CD14-positive monocyte (primary cell): ENCODE measurements around the gene MPRIP. TPM values are rescaled to one million over a fixed set of nuclear protein-coding genes. Genes with fewer than 3 reads are reported as not detected.

Experiments
- DNase-seq, 3 donors: peaks; one replicate each; pipeline ENCODE4 v3.0.0-alpha.2; 2011 to 2022
- H2AFZ ChIP-seq: 2 replicates; pipeline ENCODE4 v1.6.0; 2012; ENCODE audit warnings: mild to moderate bottlenecking, low read depth, low read length, inconsistent platforms; ENCODE audit not compliant: insufficient read depth, poor library complexity, severe bottlenecking
- H3K27ac ChIP-seq, 2 donors: 1 replicate in 1 of 2; 2 replicates in 1 of 2; pipeline ENCODE4 v1.5.1; 2012 to 2013; ENCODE audit warnings: low read length in 2 of 2, control low read depth in 1 of 2, inconsistent platforms in 1 of 2, low read depth in 1 of 2, mild to moderate bottlenecking in 1 of 2
- H3K27me3 ChIP-seq, 2 donors: one replicate each; pipeline versions ENCODE4 v1.6.0 to v1.6.1; 2011 to 2013; ENCODE audit warnings: low read length in 2 of 2; ENCODE audit not compliant: control insufficient read depth in 2 of 2, insufficient read depth in 2 of 2
- H3K36me3 ChIP-seq, 2 donors: replicated peaks in 1 of 2; 1 replicate in 1 of 2; 2 replicates in 1 of 2; pipeline versions ENCODE4 v1.5.1 to v1.6.1; 2012 to 2013; ENCODE audit warnings: low read length in 2 of 2, control low read depth in 1 of 2, inconsistent platforms in 1 of 2, mild to moderate bottlenecking in 1 of 2; ENCODE audit not compliant: insufficient read depth in 2 of 2, control insufficient read depth in 1 of 2
- H3K4me1 ChIP-seq, 2 donors: 1 replicate in 1 of 2; 2 replicates in 1 of 2; pipeline versions ENCODE4 v1.5.1 to v1.6.1; 2012 to 2013; ENCODE audit warnings: low read length in 2 of 2, control low read depth in 1 of 2, inconsistent platforms in 1 of 2, mild to moderate bottlenecking in 1 of 2, moderate library complexity in 1 of 2; ENCODE audit not compliant: insufficient read depth in 2 of 2, control insufficient read depth in 1 of 2
- H3K4me2 ChIP-seq: replicated peaks from 2 replicates; pipeline ENCODE3; 2012; ENCODE audit warnings: low read length, moderate library complexity, mild to moderate bottlenecking; ENCODE audit not compliant: poor library complexity, severe bottlenecking; ENCODE audit errors: extremely low read depth
- H3K4me3 ChIP-seq, 3 experiments: fragments of 200-600 bp in 1 of 3; sonication (generic) in 1 of 3; replicated peaks in 1 of 3; 1 replicate in 2 of 3; 2 replicates in 1 of 3; pipeline ENCODE4 v1.5.1; 2011 to 2013; ENCODE audit warnings: low read length in 3 of 3, mild to moderate bottlenecking in 3 of 3, control low read depth in 2 of 3, low read depth in 2 of 3, inconsistent platforms in 1 of 3, moderate library complexity in 1 of 3
- H3K79me2 ChIP-seq: 2 replicates; pipeline ENCODE4 v1.6.0; 2012; ENCODE audit warnings: mild to moderate bottlenecking, control low read depth, inconsistent platforms, low read length, moderate library complexity; ENCODE audit not compliant: insufficient read depth
- H3K9ac ChIP-seq: 2 replicates; pipeline ENCODE4 v1.6.0; 2017; ENCODE audit warnings: low read length, mild to moderate bottlenecking; ENCODE audit not compliant: insufficient read depth, poor library complexity, severe bottlenecking
- H3K9me3 ChIP-seq, 2 donors: replicated peaks in 1 of 2; 1 replicate in 1 of 2; 2 replicates in 1 of 2; pipeline versions ENCODE4 v1.5.1 to v1.6.1; 2012 to 2013; ENCODE audit warnings: low read length in 2 of 2, control low read depth in 1 of 2; ENCODE audit not compliant: control insufficient read depth in 1 of 2, insufficient read depth in 1 of 2
- H4K20me1 ChIP-seq: 2 replicates; pipeline ENCODE4 v1.6.0; 2012; ENCODE audit warnings: mild to moderate bottlenecking, low read length, control low read depth, moderate library complexity; ENCODE audit not compliant: insufficient read depth
- H3K27ac Mint-ChIP-seq, 7 donors: one replicate each; pipeline ENCODE4 v1.8.0; 2020; ENCODE audit warnings: mild to moderate bottlenecking in 7 of 7, mixed read lengths in 7 of 7, moderate library complexity in 6 of 7, inconsistent platforms in 2 of 7
- H3K27me3 Mint-ChIP-seq, 3 donors: one replicate each; pipeline ENCODE4 v1.8.0; 2021 to 2022; ENCODE audit warnings: low read depth in 3 of 3, mild to moderate bottlenecking in 3 of 3, mixed read lengths in 3 of 3, moderate library complexity in 3 of 3, inconsistent platforms in 1 of 3
- H3K36me3 Mint-ChIP-seq, 2 donors: one replicate each; pipeline ENCODE4 v1.8.0; 2020; ENCODE audit warnings: mixed read lengths in 2 of 2, inconsistent platforms in 1 of 2, mild to moderate bottlenecking in 1 of 2
- H3K4me1 Mint-ChIP-seq: one replicate; pipeline ENCODE4 v1.8.0; 2020; ENCODE audit warnings: mild to moderate bottlenecking, mixed read lengths
- H3K4me3 Mint-ChIP-seq, 2 donors: one replicate each; pipeline ENCODE4 v1.8.0; 2020; ENCODE audit warnings: mild to moderate bottlenecking in 2 of 2, mixed read lengths in 2 of 2, moderate library complexity in 1 of 2
- H3K9me3 Mint-ChIP-seq, 7 donors: one replicate each; pipeline ENCODE4 v1.8.0; 2020 to 2022; ENCODE audit warnings: mixed read lengths in 7 of 7, mild to moderate bottlenecking in 6 of 7, moderate library complexity in 6 of 7, inconsistent platforms in 2 of 7
- CTCF ChIP-seq: fragments of 200-600 bp; IDR thresholded peaks from one replicate; pipeline ENCODE4 v1.8.0; 2022; ENCODE audit warnings: antibody characterized with exemption, mild to moderate bottlenecking
- WGBS: methylation state at CpG from one replicate; pipeline ENCODE4 v1.1.5; 2013; ENCODE audit warnings: missing lambda C conversion rate; ENCODE audit not compliant: insufficient coverage; 5-methylcytosine and 5-hydroxymethylcytosine counted together
- intact Hi-C, 2 donors: fragments of 100-400 bp; cut with micrococcal nuclease; formaldehyde crosslinking; loops; one replicate each; pipeline versions ENCODE4 v1.15.0 to v1.15.1; 2023
- polyA plus RNA-seq, 3 donors: library from polyadenylated mRNA; depleted of rRNA in 1 of 3; unstranded in 2 of 3; stranded (reverse) in 1 of 3; fragments of 300-500 nt in 2 of 3; fragments of >200 nt in 1 of 3; fragmentation: Illumina TruSeq in 2 of 3; gene quantifications; 1 replicate in 2 of 3; 2 replicates in 1 of 3; pipeline ENCODE4 v1.2.3, GENCODE V29; 2012 to 2021

Gene MPRIP
- polyA plus RNA-seq, 3 donors = 2.0 to 48.7 (median 2.5) TPM

- peaks cover 52 to 61% of the 10 kb centered on the region in 2 donors for H3K36me3 Mint-ChIP-seq
- intact Hi-C loops = no loop called here
- H3K9ac ChIP-seq = no peak overlapping the region
- H3K79me2 ChIP-seq = peaks cover 2% of the 10 kb centered on the region
- H3K27me3 Mint-ChIP-seq = peaks cover 0 to 2% (median 1%) of the 10 kb centered on the region in 3 donors
- H3K4me1 ChIP-seq = no peaks in the 10 kb centered on the region
- no peak overlapping the region for H3K4me3 ChIP-seq
- 98% methylated on average over 13 of the region's 18 CpGs for WGBS
- no peak for TF ChIP-seq CTCF
- no peak for DNase-seq
- H3K4me1 Mint-ChIP-seq = peaks cover 4% of the 10 kb centered on the region
- H3K27me3 ChIP-seq = no peaks in the 10 kb centered on the region
- peak overlapping the region in 2 of 7 donors; percentile 20 to 64 for H3K27ac Mint-ChIP-seq
- H3K9me3 Mint-ChIP-seq = no peaks in the 10 kb centered on the region
- H2AFZ ChIP-seq = no peak overlapping the region
- H3K36me3 ChIP-seq = peaks cover 0 to 61% of the 10 kb centered on the region in 2 donors
- H3K9me3 ChIP-seq = no peaks in the 10 kb centered on the region
- peaks cover 36% of the 10 kb centered on the region for H4K20me1 ChIP-seq
- no peak overlapping the region for H3K27ac ChIP-seq
- H3K4me3 Mint-ChIP-seq = no peak overlapping the region
- H3K4me2 ChIP-seq = no peak overlapping the region
Observed at GRCh38 chr17:17089796-17090641, 47.8 kb downstream of the MPRIP start.

- peaks cover 2% of the 10 kb centered on the region for H3K79me2 ChIP-seq
- H3K4me3 Mint-ChIP-seq = no peak overlapping the region
- peaks cover 0 to 2% (median 1%) of the 10 kb centered on the region in 3 donors for H3K27me3 Mint-ChIP-seq
- WGBS = 98% methylated on average over 11 of the region's 11 CpGs
- no peaks in the 10 kb centered on the region for H3K4me1 ChIP-seq
- no peak overlapping the region for H3K4me3 ChIP-seq
- no peaks in the 10 kb centered on the region for H3K9me3 Mint-ChIP-seq
- no peaks in the 10 kb centered on the region for H3K9me3 ChIP-seq
- TF ChIP-seq CTCF = no peak
- no peaks in the 10 kb centered on the region for H3K27me3 ChIP-seq
- no peak for DNase-seq
- H3K27ac ChIP-seq = no peak overlapping the region
- H4K20me1 ChIP-seq = peaks cover 36% of the 10 kb centered on the region
- peaks cover 0 to 55% of the 10 kb centered on the region in 2 donors for H3K36me3 ChIP-seq
- peaks cover 48 to 57% of the 10 kb centered on the region in 2 donors for H3K36me3 Mint-ChIP-seq
- H3K27ac Mint-ChIP-seq = no peak overlapping the region
- intact Hi-C loops = no loop called here
- H2AFZ ChIP-seq = no peak overlapping the region
- no peak overlapping the region for H3K9ac ChIP-seq
- no peak overlapping the region for H3K4me2 ChIP-seq
- peaks cover 4% of the 10 kb centered on the region for H3K4me1 Mint-ChIP-seq
Observed at GRCh38 chr17:17090642-17091103, 48.4 kb downstream of the MPRIP start.
